Measurements from ENCODE around the gene CABP1.
"Not testable (repeated sequence)": the region's sequence is repeated elsewhere in the genome, so short reads cannot be mapped to it uniquely, and the experiment has no call there.

Gene CABP1

DNA sequence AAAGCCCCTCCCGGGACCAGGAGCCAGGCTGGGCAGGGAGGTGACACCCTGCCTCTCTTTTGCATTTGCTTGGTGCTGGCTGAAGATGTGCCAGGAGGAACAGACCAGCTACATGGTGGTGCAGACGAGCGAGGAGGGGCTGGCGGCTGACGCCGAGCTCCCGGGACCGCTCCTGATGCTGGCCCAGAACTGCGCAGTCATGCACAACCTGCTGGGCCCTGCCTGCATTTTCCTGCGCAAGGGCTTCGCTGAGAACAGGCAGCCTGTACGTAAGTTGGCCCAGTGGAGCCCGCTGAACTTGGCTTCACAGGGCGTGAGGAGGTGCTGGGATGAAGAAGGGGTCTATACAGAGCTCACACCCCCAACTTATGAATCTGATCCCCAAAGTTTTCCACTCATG lies 15.6 kb downstream of the CABP1 start:
- no peaks in the 10 kb centered on the region for H3K36me3 ChIP-seq (ENCODE audit: control insufficient read depth, insufficient read depth, low read length, severe bottlenecking)
- H3K4me1 ChIP-seq (ENCODE audit: control insufficient read depth, insufficient read depth, low read length), result no peaks in the 10 kb centered on the region
- H3K9me3 ChIP-seq (ENCODE audit: control insufficient read depth, low read length), result no peaks in the 10 kb centered on the region
- H3K9ac ChIP-seq (ENCODE audit: low read length), result no peak overlapping the region
- no peak for DNase-seq (ENCODE audit: low read depth)
- H3K4me3 ChIP-seq (ENCODE audit: low read length), result no peak overlapping the region
- H3K27me3 ChIP-seq (replicated peaks; ENCODE audit: control insufficient read depth, insufficient read depth, low read length), result peaks cover 65% of the 10 kb centered on the region

DNA sequence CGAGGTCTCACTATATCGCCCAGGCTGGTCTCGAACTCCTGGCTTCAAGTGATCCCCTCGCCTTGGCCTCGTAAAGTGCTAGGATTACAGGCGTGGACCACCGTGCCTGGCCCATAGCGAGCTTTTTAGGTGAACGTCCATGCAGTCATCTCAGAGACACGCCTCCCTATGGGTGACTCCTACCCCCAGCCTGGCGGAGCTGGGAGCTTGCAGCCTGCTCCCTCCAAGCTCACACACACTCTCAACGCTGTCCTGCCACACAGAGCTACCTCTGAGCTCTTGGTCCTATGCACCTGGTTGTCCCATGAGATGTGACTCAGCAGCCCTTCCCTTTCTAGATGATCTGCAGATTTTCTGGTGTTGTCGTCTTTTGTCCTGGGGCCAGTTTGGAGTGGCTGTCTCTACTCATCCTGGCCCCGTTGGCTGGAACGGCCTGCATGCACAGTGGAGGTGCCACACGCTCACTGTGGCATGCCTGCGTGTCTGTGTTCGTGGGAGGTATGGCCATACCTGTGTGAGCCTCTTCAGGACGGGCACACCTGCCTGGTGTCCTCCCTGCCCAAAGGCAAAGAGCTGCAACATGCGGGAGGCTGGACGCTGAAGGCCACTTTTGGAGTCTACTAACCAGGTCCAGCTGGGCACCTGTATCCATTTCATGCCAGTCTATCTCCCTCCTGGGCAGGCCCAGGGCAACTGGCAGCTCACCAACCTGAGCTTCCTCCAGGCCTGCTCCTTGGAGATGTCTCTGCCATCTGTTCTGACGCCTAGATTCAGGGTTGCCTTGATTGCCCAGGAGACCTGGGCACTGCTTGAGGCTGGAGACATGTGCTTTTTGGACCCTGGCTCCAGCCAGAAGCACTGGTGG lies 18.1 kb downstream of the CABP1 start:
- no peak for DNase-seq (ENCODE audit: low read depth)
- Histone ChIP-seq H3K9me3 (ENCODE audit: control insufficient read depth, low read length) (no peaks in the 10 kb centered on the region), H3K36me3 (ENCODE audit: control insufficient read depth, insufficient read depth, low read length, severe bottlenecking) (no peaks in the 10 kb centered on the region), H3K4me3 (ENCODE audit: low read length) (no peak overlapping the region), H3K9ac (ENCODE audit: low read length) (no peak overlapping the region), H3K27me3 (replicated peaks; ENCODE audit: control insufficient read depth, insufficient read depth, low read length) (peaks cover 56% of the 10 kb centered on the region), H3K4me1 (ENCODE audit: control insufficient read depth, insufficient read depth, low read length) (no peaks in the 10 kb centered on the region)

DNA sequence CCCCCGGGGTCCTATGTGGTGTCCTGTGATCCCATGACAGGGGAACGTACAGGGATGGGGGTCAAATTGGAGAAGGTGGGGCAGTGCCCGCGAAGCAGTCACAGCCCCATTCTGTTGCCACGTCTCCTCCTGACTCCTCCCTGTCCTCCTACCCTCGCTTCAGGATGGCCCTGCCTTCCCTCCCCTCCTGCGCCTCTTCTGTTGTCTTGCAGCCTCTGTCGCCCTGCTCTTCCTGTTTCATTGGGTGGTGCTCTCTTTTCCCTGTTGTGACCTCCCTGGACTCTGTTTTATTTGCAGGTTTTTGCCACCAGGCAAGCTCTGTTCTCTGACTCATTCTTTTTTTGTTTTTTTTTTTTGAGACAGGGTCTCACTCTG lies 18.7 kb downstream of the CABP1 start:
- Histone ChIP-seq H3K4me1 (ENCODE audit: control insufficient read depth, insufficient read depth, low read length) (no peaks in the 10 kb centered on the region), H3K27me3 (replicated peaks; ENCODE audit: control insufficient read depth, insufficient read depth, low read length) (peaks cover 54% of the 10 kb centered on the region), H3K36me3 (ENCODE audit: control insufficient read depth, insufficient read depth, low read length, severe bottlenecking) (no peaks in the 10 kb centered on the region), H3K9me3 (ENCODE audit: control insufficient read depth, low read length) (no peaks in the 10 kb centered on the region), H3K9ac (ENCODE audit: low read length) (no peak overlapping the region), H3K4me3 (ENCODE audit: low read length) (no peak overlapping the region)
- no peak for DNase-seq (ENCODE audit: low read depth)

DNA sequence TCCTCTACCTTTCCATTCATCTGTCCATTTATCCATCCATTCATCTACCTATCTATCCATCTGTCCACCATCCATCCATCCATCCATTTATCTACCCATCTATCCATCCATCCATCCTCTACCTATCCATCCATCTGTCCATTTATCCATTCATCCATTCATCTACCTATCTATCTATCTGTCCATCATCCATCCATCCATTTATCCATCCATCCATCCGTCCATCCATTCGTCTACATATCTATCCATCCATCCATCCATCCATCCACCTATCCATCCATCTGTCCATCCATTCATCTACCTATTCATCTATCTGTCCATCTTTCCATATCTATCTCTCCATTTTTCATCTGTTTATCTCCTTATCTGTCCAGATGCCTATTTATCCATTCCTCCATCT lies 21.0 kb downstream of the CABP1 start:
- no peak overlapping the region for H3K9ac ChIP-seq (ENCODE audit: low read length)
- DNase-seq (ENCODE audit: low read depth), result no peak

DNA sequence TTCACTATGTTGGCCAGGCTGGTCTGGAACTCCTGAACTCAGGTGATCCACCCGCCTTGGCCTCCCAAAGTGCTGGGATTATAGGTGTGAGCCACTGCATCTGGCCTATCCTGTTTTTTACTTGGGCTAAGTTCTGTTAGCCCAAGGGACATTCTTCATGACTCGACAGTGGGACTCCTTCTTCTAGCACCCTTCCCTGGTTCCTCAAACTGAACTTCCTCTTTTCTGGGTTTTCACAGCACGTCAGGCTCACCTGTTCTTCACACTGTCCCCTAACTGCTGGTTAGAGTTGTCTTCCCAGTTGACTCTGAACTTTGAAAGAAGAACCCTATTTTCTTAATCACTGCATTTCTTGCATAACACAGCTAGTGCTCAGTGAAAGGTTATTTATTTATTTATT lies 22.5 kb downstream of the CABP1 start:
- Histone ChIP-seq H3K36me3 (ENCODE audit: control insufficient read depth, insufficient read depth, low read length, severe bottlenecking) (no peaks in the 10 kb centered on the region), H3K4me3 (ENCODE audit: low read length) (no peak overlapping the region), H3K9ac (ENCODE audit: low read length) (no peak overlapping the region), H3K27me3 (replicated peaks; ENCODE audit: control insufficient read depth, insufficient read depth, low read length) (peaks cover 37% of the 10 kb centered on the region), H3K4me1 (ENCODE audit: control insufficient read depth, insufficient read depth, low read length) (no peaks in the 10 kb centered on the region), H3K9me3 (ENCODE audit: control insufficient read depth, low read length) (no peaks in the 10 kb centered on the region)
- DNase-seq (ENCODE audit: low read depth), result no peak

More for the DNA sequence above, 21.0 kb downstream of the CABP1 start:
- H3K4me1 ChIP-seq (ENCODE audit: control insufficient read depth, insufficient read depth, low read length), result no peaks in the 10 kb centered on the region
- no peaks in the 10 kb centered on the region for H3K9me3 ChIP-seq (ENCODE audit: control insufficient read depth, low read length)
- no peak overlapping the region for H3K4me3 ChIP-seq (ENCODE audit: low read length)
- H3K36me3 ChIP-seq (ENCODE audit: control insufficient read depth, insufficient read depth, low read length, severe bottlenecking), result no peaks in the 10 kb centered on the region
- H3K27me3 ChIP-seq (replicated peaks; ENCODE audit: control insufficient read depth, insufficient read depth, low read length), result peaks cover 43% of the 10 kb centered on the region

DNA sequence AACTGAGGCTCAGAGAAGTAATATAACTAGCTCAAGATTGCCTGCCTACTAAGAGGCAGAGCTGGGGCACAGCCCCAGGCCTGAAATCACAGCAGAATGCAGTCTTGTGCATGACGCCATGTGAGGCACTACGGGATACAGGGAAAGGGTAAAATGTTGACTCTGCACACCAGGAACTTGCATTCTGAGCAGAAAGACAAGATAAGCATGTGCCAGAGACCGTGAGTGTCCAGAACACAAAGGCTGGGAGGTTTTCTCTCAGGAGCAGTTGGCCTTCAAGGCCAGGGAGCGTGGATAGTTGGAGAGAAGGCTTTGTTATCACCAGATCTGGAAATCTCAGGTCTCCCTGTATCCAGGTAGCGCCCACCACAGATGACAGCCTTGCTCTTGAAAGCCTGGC lies 23.3 kb downstream of the CABP1 start:
- no peaks in the 10 kb centered on the region for H3K4me1 ChIP-seq (ENCODE audit: control insufficient read depth, insufficient read depth, low read length)
- H3K9ac ChIP-seq (ENCODE audit: low read length), result no peak overlapping the region
- H3K36me3 ChIP-seq (ENCODE audit: control insufficient read depth, insufficient read depth, low read length, severe bottlenecking), result no peaks in the 10 kb centered on the region
- no peaks in the 10 kb centered on the region for H3K9me3 ChIP-seq (ENCODE audit: control insufficient read depth, low read length)
- DNase-seq (ENCODE audit: low read depth), result no peak
- peaks cover 37% of the 10 kb centered on the region for H3K27me3 ChIP-seq (replicated peaks; ENCODE audit: control insufficient read depth, insufficient read depth, low read length)
- H3K4me3 ChIP-seq (ENCODE audit: low read length), result no peak overlapping the region

DNA sequence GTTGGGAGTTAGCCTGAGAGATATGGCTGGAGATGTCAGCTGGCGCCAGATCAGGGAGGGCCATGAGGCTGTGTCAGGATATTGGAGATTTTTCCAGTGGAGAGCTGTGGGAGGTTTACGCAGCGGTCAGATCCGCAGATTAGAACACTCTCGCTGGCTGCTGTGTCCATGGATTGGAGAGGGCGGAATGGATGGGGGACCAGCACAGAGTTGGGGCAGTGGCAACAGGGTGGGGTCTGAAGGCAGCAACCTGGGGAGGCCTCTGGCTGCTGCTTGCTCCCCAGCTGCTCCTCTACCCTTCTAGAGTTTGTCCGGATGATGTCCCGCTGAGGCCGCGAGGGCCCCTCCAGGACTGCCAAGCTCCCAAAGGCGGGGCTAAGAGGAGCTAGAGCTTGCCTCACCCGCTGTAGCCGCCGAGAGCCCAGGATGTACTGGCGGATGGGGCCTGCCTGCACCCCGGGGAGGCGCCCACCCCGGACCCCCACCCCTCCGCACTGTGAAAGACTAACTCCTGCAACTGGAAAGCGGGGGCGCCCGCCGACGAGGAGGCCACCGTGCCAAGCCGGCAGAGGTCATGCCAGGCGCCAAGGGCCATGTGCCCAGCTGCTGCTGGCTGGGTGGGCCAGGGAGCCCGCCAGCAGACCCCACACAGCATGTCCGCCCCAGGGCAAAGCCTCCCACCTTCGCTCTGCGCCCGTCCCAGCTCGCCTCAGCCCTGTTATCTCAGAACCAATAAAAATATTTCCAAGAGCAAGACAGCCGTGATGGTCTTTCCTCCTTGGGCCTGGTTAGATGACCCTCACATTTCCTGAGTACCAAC lies 26.4 kb downstream of the CABP1 start:
- Histone ChIP-seq H3K27me3 (replicated peaks; ENCODE audit: control insufficient read depth, insufficient read depth, low read length) (peaks cover 12% of the 10 kb centered on the region), H3K9me3 (ENCODE audit: control insufficient read depth, low read length) (no peaks in the 10 kb centered on the region), H3K4me3 (ENCODE audit: low read length) (no peak overlapping the region), H3K9ac (ENCODE audit: low read length) (no peak overlapping the region), H3K4me1 (ENCODE audit: control insufficient read depth, insufficient read depth, low read length) (peaks cover 5% of the 10 kb centered on the region), H3K36me3 (ENCODE audit: control insufficient read depth, insufficient read depth, low read length, severe bottlenecking) (no peaks in the 10 kb centered on the region)
- no peak for DNase-seq (ENCODE audit: low read depth)

DNA sequence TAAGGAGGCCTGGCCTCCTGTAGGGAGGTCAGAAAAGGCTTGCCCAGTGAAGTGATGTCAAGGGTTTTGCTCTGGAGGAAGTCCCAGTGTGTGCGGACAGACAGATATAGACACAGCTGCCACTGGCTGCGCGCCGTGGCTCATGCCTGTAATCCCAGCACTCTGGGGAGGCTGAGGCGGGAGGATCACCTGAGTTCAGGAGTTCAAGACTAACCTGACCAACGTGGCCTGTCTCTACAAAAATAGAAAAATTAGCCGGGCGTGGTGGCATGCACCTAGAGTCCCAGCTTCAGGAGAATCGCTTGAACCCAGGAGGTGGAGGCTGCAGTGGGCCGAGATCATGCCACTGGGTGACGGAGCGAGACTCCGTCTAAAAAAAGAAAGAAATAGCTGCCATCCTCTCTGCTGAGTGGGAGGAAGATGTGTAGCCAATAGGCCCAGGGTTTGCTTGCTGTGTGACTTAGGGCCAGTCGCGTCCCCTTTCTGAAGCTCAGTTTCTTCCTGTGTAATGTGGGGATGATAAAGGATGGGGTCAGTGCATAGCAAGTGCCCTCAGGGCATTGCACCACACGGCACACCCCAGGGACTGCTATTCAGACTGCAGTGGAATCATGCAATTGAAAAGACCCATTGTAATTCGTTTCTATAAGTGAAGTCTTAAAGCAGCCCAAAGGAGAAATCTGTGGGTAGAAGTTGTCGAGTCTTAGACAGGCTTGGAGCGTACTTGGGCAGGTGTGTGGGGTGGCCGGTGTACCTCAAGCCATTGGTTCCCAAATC lies 27.9 kb downstream of the CABP1 start:
- Histone ChIP-seq H3K4me3 (ENCODE audit: low read length) (no peak overlapping the region), H3K27me3 (replicated peaks; ENCODE audit: control insufficient read depth, insufficient read depth, low read length) (peaks cover 8% of the 10 kb centered on the region)

DNA sequence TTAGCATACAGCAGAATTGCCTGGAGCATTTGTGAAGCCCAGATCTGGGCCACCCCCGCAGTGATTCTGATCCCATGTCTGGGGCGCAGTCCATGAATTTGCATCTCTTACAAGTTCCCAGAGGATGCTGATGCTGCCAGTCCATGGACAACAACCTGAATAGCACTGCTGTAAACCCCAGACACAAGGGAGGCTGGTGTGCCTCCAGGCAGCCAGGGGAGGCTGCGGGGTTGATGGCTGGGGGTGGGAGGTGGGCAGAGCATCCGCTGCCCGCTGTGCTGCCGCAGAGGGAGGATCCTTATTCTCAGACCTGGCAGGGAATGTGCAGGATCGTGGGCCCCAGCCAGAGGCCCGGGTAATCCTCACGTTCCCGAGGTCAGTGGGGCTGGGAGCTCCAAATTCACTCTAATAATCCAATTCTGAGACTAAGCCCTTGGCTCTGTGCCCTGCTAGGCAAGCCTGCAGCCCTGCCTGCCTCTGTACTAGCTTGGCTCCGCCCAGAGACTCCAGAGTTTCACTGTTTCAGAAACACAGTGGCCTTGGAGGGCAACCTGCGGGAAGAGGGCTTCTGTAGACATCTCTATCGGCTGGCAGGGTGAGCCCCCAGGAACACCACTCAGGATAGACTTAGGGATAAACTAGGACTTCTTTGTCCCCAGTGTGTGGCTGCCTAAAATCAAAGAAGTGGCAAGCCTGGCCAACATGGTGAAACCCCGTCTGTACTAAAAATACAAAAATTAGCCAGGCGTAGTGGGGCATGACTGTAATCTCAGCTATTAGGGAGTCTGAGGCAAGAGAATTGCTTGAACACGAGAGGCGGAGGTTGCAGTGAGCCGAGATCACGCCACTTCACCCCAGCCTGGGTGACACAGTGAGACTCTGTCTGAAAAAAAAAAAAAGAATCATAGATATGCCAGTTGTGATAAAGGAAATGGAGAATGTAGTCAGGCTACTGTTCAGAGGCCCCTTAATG lies 28.7 kb downstream of the CABP1 start:
- peak overlapping the region; percentile 39 for H3K9ac ChIP-seq (ENCODE audit: low read length)
- no peak overlapping the region for H3K4me3 ChIP-seq (ENCODE audit: low read length)

More for the DNA sequence above, 27.9 kb downstream of the CABP1 start:
- Histone ChIP-seq H3K9me3 (ENCODE audit: control insufficient read depth, low read length) (no peaks in the 10 kb centered on the region), H3K36me3 (ENCODE audit: control insufficient read depth, insufficient read depth, low read length, severe bottlenecking) (no peaks in the 10 kb centered on the region), H3K4me1 (ENCODE audit: control insufficient read depth, insufficient read depth, low read length) (peaks cover 5% of the 10 kb centered on the region), H3K9ac (ENCODE audit: low read length) (no peak overlapping the region)
- no peak for DNase-seq (ENCODE audit: low read depth)

DNA sequence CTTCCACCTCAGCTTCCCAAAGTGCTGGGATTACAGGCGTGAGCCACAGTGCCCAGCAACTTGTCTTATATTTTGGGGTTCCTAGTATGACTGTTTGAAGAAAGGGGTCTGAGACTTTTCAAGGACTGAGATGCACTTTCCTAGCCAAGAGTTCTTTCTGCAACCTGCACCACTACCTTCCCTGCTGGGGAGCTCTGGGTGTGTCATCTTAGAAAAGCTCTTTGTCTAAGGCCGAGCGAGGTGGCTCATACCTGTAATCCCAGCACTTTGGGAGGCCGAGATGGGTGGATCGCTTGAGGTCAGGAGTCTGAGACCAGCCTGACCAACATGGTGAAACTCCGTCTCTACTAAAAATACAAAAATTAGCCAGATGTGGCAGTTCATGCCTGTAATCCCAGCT lies 29.8 kb downstream of the CABP1 start:
- not testable (repeated sequence) for H3K9ac ChIP-seq (ENCODE audit: low read length); DNase-seq (ENCODE audit: low read depth); H3K36me3 ChIP-seq (ENCODE audit: control insufficient read depth, insufficient read depth, low read length, severe bottlenecking); H3K9me3 ChIP-seq (ENCODE audit: control insufficient read depth, low read length); H3K4me3 ChIP-seq (ENCODE audit: low read length); H3K4me1 ChIP-seq (ENCODE audit: control insufficient read depth, insufficient read depth, low read length)
- H3K27me3 ChIP-seq (replicated peaks; ENCODE audit: control insufficient read depth, insufficient read depth, low read length), result peaks cover 20% of the 10 kb centered on the region

More for the DNA sequence above, 28.7 kb downstream of the CABP1 start:
- Histone ChIP-seq H3K4me1 (ENCODE audit: control insufficient read depth, insufficient read depth, low read length) (peaks cover 5% of the 10 kb centered on the region), H3K27me3 (replicated peaks; ENCODE audit: control insufficient read depth, insufficient read depth, low read length) (peaks cover 16% of the 10 kb centered on the region), H3K36me3 (ENCODE audit: control insufficient read depth, insufficient read depth, low read length, severe bottlenecking) (no peaks in the 10 kb centered on the region), H3K9me3 (ENCODE audit: control insufficient read depth, low read length) (no peaks in the 10 kb centered on the region)
- DNase-seq (ENCODE audit: low read depth), result peak; percentile 57
